ELF-1 (cell line): ENCODE results near the gene TMEM164.
A peak's percentile ranks its signal among the peaks of the same experiment; 100 is the strongest.

Experiments used
- DNase-seq: peaks from one replicate; pipeline ENCODE4 v3.0.0-alpha.2; 2016; ENCODE audit warnings: low read depth, low spot score

TMEM164 gene

GRCh38 chrX:110003167-110004156 lies 548 bp downstream of the TMEM164 start:
- DNase-seq = peak; percentile 44

DNA sequence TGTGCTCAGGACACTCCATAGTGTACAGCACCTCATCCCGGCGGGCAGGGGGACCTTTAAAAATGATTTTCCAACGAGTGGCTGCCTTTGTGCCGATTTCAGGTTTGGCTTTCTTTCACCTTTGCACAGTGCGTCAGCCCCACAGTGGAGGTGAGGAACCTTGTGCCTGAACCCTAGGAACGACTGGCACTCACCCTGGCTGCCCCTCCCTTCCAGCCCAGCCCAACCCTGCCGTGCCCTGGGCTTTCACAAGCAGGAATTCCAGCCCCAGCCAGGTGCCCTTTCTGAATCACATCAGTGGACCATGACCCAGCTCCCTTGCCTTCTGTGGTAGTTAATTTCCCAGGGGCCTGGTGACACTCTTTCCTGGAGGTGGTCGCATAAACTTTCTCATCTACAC lies 1.3 kb downstream of the TMEM164 start:
- peak; percentile 58 for DNase-seq

DNA sequence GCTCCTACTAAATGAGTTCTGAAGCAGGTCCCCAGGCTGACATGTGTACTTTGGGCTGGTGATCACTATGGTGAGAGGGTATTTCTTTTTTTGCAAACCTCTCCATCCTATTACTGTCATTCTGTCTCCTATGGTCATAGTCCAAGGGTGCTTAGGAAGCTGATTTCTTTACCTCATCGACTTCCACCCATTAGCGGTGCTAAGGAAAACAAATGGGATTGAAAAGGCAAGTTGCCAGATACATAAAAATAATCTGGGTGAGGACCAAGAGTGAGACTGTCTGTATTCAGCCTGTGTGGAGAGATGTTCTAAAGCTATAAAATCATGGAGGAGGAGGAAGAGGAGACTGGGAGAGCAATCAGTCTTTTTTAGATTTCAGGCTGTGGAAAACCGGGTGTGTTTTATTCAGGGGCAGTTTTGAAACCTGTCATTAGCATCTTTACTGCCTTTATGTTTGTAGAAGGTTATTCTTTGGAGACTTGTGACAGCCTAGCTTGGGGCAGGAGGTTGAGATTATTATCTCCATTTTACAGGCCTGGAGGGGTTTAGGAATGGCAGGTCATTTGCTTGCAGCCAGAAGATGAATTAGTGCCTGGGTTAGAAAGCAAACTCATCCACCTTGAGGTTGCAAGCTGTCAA lies 1.9 kb downstream of the TMEM164 start:
- DNase-seq = no peak

- DNase-seq = no peak
Observed at GRCh38 chrX:110006161-110006560, 3.2 kb downstream of the TMEM164 start.

DNA sequence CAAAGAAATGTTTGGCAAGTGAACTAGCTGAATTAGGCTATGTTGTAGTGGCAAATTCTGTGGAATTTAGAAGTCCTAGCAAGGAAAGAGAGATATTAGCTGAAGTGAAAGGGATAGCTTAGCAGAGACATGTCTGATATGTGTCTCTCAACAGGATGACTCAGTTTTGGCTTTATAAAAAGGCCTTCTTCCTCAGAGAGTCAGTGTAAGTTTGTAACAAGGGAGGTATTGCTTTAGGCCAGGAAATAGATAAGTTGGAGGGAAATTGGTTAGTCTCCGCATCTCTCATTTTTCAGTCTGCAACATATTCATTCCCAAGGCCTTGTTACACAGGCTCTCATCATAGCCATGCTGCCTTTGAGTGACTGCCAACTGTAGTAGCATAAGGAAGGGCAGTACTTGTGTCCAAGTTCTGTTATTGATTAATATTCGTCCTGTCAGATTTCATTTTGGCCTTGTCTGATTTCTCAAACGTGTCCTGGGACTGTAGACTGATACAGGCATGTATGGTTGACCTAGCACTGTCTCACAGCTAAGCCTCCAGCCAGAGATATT lies 4.0 kb downstream of the TMEM164 start:
- no peak for DNase-seq

GRCh38 chrX:110008011-110008635 lies 5.2 kb downstream of the TMEM164 start:
- DNase-seq = no peak

DNA sequence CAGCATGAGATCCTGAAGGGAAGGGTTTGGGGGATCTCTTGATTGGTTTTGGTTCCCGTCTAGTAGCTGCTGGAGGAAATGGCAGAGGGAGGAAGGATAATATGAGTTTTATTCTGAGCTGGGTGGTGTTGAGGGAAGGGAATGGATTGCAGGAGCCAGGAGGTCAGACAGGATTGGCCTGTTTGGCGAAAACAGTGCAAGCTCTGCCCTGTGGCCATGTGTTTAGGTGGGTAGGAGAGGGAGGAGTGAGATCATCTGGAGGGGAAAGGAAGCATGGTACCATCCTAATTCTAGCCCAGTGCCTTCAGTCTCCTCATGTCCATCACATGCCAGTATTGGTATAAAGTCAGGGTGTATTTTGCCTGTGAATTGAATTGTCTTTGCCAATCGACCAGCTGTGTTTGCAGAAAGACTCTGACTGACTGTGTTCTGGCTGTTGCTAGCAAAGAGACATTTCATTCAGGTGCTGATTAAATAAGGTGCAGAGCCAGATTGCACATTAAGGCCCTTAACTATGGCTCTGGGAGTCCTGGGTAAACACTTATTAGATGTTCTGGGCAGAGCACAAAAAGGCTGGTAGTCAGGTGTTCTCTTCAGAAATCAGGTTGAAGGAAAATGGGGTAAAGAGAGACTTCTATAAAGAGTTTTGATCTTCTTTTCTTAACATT lies 10.0 kb downstream of the TMEM164 start:
- peak; percentile 84 for DNase-seq

GRCh38 chrX:110013968-110014367 lies 11.1 kb downstream of the TMEM164 start:
- DNase-seq = no peak

DNA sequence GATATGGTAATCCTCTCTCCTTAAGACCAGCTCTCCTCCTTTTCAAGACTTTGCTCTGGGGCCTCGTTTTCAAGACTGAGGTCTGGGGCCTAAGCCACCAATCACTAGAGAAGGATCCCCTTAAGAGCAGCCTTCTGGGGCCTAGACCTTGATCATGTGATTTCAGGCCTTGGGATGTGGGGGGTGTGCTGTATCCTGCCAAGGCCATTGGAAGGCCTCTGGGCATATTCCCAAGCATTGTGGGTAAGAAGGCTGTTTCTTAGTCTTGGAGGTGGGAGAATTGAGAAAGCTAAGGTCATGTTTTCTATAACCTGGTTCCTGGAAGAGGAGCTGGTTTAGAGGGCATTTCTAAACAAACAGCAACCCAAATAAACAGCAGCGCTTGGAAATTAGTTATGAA lies 12.1 kb downstream of the TMEM164 start:
- DNase-seq = no peak

DNA sequence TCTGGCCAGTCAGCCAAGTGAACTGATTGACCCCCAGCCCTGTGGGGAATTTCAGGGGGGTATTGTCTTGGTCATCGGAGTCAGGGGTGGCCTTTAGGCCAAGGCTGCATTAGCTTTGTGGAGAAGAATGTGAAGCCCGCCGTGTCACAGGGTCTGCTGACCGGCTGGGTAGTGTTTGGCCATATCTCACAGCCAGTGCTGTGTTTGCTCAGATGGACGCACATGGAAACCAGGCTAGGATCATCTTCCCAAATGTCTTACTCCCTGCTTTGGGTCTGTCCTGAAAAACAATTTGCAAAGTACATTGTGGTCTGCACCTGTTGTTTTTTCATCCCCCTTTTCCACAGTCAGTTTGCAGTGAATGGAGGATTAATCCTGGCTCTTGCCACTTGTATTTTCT lies 13.0 kb downstream of the TMEM164 start:
- DNase-seq = no peak

- DNase-seq = no peak
Observed at GRCh38 chrX:110020536-110020935, 17.6 kb downstream of the TMEM164 start.

DNA sequence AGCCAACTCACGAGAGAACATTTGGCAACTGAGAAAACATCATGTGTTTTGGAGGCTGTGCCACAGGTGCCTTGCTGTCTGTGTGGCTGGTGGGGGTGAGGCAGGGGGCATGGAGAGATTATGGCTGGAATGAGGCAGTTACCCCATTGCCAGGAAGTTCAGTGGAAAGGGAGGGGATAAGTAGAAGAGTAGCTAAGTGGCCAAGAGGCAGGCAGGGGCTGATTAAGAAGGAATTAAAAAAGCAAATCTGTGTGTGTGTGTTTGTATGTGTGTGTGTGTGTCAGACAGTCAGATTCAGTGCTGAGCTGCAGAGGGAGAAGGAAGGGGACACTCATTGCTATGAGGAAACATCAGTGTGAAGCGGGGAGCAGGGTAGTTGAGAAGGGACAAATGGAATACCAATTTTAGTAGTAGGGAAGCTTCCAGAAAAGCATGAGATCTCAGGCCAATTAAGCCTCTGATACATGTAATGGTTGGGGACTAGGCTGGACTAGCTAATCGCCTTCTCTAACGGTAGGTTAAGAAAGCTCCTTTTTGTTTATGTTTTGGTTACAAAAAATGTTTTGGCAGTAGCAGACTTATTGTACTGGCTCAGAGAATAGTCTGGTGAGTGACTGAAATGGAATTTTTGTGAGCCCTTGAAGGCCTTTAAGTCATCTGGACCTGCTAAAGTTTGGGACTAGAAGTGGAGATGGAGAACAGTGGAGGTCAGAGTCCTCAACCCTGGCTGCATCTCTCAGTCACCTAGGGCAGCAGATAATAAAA lies 18.5 kb downstream of the TMEM164 start:
- DNase-seq = no peak

- DNase-seq = no peak
Observed at GRCh38 chrX:110022599-110023448, 19.9 kb downstream of the TMEM164 start.

DNA sequence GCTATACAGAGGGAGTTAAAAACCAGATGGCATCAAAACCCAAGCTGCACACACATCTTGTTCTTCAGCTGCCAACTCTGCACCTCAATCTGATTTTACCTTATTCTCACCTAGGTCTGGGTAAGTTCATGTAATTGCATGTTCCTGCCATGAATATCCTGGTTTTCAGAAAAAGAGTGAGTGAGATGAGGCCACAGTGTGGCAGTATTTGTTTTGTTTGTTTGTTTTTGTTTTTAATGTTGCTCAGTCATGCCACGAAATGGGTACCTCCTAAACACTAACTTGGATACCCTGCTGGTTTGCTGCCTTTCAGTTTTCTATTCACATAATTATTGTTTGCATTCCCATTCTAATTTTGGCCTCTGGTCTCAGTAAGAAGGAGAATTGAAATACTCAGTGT lies 22.5 kb downstream of the TMEM164 start:
- DNase-seq = no peak

GRCh38 chrX:110026099-110026844 lies 23.4 kb downstream of the TMEM164 start:
- DNase-seq = no peak

- no peak for DNase-seq
Observed at GRCh38 chrX:110032534-110033147, 29.7 kb downstream of the TMEM164 start.

DNA sequence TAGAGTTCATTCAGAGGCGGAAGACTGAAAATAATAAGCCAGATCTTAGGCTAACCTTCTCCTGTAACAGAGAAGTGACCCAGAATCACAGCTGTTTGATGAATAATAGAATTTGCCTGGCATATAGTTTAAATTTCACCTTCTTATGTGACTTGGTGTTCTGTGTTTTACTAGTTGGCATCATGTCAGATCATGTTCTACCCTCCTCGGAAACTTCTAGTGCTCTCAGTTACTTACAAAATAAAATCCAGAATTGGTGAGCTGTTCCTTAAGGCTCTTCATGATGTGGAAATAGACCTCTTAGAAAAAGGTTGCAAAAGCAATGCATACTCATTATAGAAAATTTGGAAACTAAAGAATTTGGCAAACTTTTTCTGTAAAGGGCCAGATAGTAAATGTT lies 31.1 kb downstream of the TMEM164 start:
- DNase-seq = no peak

DNA sequence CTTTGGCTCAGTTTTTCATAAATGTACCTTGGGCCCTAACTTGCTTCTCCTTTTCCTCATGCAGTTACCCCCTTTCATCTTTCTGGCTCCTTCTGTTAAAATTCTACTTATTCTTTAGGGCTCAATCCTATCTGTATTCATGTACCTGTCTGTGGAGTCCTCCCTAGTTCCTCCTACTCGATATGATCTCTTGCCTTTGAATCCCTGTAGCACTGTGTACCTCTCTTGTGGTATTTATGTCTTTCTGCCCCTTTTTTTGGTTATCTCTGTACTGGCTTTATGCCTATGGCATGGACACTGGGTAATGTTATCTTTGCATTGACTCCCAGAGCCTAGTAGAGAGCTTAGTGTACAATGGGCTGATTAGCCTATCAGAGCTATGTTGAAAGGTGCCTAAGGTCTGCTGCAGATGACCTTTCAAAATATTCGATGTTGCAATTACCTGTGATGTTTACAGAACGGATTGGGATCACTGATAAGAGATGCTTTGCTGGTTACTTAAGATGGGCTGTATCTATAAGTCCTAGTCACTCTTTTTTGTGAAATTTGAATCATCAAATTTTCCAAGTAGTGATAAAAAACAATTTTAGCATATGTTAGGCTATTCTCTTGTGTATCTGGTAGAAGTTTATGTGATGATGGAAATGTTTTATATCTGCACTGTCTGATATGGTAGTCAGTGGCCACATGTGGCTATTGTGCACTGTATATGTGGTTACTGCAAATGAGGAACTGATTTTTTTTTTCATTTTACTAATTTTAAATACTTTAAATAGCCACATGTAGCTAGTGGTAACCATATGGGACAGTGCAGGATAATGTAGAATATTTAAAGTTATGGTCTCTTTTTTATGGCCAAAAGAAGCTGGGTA lies 33.5 kb downstream of the TMEM164 start:
- no peak for DNase-seq
